ENCODE measurements around the gene SDK1.

DNA sequence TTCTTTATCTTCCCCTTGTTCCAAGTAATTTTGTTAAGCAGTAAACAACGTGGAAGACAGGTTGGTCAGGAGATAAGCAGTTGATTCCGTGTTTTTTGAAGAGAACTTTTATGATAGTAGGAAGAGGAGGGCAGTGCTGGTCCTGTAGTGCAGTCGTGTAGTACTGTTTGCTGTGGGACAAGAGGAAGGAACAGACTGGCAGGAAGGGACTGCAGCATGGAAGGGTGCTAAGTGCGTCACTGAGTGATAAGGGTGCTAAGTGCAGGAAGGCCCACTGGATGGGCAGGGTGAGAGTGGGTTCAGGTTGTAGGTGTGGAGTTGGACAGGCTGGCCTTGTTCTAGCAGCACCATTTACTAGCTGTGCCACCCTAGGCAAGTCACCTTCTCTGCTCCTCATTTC lies 125.0 kb downstream of the SDK1 start:
- TF ChIP-seq, protein P1, sequence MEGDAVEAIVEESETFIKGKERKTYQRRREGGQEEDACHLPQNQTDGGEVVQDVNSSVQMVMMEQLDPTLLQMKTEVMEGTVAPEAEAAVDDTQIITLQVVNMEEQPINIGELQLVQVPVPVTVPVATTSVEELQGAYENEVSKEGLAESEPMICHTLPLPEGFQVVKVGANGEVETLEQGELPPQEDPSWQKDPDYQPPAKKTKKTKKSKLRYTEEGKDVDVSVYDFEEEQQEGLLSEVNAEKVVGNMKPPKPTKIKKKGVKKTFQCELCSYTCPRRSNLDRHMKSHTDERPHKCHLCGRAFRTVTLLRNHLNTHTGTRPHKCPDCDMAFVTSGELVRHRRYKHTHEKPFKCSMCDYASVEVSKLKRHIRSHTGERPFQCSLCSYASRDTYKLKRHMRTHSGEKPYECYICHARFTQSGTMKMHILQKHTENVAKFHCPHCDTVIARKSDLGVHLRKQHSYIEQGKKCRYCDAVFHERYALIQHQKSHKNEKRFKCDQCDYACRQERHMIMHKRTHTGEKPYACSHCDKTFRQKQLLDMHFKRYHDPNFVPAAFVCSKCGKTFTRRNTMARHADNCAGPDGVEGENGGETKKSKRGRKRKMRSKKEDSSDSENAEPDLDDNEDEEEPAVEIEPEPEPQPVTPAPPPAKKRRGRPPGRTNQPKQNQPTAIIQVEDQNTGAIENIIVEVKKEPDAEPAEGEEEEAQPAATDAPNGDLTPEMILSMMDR (conservative IDR thresholded peaks at IDR 0.05; ENCODE audit: low read length), result no peak
- no peak for TF ChIP-seq EZH2phosphoT487 (IDR thresholded peaks at IDR 0.05; ENCODE audit: borderline replicate concordance, low read depth, low read length)

Data from OCI-LY7 (cell line).